GM19099 (cell line): ENCODE results near the gene NAPB.

Experiments
- POLR2A ChIP-seq: IDR thresholded peaks from 3 replicates; pipeline ENCODE4 v1.6.1; 2011; ENCODE audit warnings: low read depth; ENCODE audit not compliant: insufficient read length; ENCODE audit errors: extremely low read depth

NAPB gene

DNA sequence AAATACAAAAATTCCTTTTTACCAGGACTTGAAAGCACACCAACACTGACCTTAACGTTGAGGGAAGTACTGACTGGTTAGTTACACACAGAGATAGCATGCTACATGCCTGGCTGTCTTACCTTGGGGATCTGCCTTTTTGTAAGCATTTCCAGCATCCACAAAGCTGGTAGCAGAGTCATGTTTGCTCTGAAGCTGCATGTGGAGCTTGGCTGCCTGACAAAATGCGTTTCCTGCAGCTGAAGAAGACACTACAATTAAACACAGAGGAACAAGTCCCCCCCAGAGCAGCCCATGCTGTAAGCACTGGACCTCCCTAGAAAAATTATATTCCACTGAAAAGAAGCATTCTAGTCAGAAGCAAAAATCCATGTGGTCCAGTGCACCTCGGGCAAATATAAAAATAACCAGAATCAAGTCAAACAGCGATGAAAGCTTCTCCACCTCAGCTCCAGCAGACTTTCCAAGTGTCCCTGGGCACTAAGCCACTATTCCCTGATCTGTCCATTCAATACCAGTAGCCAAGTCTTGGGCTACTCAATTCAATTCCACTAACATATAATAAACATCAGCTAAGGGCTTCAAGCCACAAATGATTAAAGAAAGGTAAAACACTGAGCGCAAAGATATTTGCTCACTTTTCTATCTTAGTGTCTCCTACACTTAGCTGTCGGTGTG lies 24.2 kb downstream of the NAPB start:
- TF ChIP-seq POLR2A = no peak

DNA sequence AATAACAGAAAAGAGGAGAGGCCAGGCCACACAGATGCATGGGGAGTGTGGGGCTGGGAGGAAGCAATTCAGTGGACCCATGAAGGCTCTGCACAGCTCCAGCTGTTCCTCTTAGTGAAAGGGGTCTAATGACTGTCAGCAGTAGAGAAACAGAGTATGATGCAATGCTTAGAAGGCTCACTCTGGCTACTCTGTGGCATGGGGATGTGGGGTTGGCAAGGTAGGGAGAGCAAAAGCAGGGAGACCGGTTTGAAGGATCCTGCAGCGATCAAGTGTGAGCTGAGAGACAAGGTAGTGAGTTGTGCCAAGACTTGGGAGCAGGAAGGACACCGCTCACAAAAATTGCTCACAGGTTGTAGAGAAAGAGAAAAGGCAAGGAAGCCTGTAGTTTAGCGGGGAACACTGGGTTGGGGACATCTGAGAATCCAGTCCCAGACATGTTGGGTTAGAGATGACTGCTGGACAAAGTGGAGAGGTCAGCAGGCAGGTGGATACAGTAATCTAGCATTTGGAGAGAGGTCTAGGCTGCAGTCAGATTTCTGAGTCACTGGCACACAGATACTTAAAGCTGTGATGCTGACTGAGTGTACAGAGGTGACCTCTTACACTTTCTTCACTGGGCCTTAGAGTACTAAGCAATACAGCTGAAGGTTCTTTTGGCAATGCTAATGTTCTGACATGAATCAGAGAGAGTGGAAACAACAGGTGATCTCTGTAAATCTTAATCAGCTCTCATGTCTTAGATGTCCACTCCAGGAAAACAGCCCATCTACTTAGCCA lies 27.1 kb downstream of the NAPB start:
- TF ChIP-seq POLR2A = no peak

DNA sequence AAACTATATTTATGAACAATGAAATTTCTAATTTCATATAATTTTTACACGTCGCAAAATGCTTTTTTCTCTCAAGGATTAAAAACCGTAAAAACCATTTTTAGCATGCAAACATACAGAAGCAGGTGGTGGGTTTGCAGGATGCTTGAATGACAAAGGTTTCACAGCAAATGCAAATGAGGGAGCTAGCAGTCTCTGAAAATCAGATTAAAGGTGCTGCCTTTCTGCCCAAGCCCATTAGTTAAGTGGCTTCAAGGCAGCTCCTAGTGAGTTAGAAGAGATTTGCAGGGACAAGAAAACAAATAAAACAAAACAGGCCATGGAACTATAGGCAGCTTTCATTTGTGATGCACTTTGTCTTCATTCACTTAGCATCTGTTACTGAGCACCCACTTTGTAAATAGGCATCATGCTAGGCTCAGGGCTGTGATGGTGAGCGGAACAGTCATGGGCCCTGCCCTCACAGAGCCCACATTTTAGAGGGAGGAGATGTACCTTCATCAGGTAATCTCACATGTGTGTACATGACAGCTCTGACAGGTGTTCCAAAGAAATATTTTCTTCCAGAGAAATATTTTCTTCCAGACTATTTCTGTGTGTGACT lies 29.5 kb downstream of the NAPB start:
- TF ChIP-seq POLR2A = no peak

DNA sequence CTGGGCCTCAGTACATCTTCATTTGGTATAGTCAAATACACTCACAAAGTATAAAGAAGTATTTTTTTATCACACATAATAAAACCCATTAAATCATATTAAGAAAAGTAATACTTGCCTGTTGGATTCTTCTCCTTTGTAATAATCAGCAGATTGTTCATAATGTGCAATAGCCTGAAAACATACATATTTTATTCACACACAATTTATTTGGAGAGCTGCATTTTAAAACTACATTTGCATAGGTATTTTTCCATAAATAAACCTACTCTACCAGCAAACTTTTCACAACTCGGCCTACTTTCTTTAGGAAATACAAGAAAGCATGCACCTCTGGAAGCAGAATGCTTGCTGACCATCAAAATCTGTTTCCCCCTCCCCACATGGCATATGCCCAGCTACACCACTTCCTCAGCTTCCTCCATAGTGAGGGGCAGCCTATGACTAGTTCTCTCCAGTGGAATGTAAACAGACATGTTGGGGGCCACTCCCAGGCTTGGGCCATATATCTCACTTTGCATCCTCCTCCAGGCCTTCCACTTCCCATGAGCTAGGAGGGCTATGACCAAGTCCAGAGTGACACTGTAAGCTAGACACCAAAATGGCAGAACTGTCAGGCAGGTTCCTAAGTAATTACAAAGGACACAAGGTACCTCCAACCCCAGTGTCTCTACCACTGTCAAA lies 31.1 kb downstream of the NAPB start:
- no peak for TF ChIP-seq POLR2A

DNA sequence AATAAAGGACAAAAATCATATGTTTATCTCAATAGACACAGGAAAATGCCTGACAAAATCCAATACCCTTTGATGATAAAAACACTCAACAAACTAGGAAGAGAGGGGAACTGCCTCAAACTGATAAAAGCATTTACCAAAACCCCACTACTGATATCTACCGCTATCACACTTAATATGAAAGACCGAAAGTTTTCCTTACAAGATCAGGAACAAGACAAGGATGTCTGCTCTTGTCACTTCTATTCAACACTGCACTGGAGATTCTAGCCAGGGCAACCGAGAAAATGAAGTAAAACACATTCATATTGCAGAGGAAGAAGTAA lies 34.2 kb downstream of the NAPB start:
- TF ChIP-seq POLR2A = no peak

DNA sequence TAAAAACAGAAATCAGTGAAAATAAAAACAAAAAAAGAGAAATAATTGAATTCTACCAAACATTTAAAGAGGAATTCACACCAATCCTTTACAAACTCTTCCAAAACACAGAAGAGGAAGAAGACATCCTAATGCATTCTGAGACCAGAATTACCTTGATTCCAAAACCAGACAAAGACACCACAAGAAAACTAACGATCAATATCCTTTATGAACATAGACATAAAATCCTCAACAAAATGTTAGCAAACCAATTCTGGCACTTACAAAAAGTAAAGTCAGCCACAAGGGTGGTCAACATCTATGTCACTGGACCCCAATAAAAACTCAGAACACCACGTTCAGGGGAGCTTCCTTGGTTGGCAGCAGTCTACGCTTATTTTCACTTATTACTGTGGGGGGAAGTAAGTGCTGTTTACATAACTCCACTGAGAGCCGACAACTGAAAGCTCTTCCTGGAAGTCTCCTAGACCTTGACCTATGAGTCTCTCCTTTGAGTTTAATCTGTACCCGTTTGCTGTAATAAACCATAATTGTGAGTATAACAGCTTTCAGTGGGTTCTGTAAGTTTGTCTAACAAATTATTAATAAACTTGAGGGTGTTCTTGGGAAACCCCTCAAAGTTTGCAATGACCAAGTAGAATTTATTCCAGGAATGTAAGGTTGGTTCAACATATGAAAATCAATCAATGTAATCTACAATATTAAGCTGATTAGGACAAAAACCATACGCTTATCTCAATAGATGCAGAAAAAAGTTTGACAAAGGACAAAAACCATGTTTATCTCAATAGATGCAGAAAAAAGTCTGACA lies 34.8 kb downstream of the NAPB start:
- no peak for TF ChIP-seq POLR2A

DNA sequence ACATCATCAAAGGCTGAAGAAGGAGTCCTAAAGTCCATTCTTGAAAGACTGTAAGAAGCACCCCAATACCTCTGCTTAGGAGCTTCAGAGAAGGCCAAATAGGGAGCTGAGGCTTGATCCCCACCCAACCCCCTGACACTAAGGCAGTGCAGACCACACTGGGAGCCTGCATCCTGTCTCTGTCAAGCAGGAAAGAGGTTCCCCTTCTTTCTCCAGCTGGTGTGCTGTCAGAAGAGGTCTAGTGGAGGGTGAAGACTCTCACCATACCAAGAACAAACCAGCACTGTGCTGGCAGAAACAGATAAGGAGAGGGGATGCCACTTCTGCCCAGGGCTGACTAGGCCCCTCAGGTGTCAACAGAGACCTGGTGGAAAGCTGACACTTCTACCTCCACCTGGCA lies 39.4 kb downstream of the NAPB start:
- no peak for TF ChIP-seq POLR2A

DNA sequence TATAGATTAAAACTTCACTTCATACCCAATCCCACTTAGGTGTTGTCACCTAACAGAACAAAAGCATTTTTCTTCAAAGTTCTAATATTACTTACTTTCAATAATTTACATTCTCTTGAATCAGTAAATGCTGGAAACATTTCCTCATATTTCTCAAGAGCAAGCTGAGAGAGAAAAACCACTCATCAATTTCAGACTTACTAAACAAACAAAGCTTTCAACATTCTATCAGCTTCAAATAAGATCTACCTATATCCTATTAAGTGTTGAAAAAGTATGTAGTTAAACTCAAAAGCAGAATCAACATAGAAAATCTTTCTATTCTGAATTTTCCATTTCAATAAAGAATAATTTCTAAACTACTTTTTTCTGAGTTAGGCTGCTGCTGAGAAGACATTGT lies 41.5 kb downstream of the NAPB start:
- TF ChIP-seq POLR2A = no peak

DNA sequence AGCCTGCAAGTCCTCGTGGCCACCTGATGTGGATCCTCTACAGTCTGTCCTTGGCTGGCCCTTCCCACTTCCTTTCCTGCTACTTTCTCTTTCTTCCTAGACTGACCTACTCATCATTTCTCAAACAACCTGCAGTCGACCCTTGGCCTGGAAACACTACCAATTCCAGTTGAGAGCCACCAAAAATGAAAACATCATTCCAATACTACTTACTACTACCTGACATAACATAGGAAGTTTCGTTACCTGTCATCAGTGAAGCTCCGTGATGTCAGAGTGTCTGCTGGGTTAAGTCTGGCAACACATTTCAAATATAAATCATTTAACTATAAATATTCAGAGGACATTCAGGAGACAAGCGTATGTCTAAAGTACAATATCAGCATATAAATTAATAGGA lies 45.5 kb downstream of the NAPB start:
- TF ChIP-seq POLR2A = no peak

DNA sequence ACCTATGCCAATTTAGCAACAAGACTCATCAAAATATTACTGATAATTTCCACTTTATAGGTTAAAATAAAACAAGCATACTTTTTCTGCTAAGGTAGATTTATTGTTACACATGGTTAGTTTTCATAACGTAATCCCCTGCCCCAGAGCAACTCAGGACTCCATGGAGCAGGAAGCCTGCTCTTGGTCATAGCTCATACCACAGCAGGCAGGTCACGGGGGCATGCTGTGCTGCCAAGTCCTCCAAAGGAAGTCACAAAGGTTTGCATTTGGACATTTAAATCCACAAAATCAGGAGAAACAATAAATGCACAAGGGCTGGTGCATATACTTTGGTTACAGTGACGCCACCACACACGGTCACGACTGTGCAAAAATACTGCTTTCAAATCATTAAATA lies 46.8 kb downstream of the NAPB start:
- TF ChIP-seq POLR2A = no peak

DNA sequence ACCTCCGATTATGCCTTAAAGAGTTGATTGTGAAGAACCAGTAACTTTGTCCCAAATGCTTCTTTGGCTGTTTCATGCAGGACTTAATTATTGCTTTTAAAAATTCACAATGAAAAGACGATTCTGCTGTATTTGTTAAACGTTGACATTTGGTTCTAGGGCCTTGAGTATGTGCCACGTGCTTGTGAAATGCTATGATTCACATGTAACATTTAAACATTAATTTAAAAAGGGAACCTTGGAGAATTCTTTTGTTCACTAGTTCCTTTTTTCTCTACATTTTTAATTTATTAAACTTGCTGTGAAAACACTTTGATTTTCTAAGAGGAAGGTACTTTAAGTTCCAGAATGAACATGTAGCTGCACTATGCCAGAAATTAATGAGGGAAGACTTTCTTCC lies 49.8 kb downstream of the NAPB start:
- no peak for TF ChIP-seq POLR2A

DNA sequence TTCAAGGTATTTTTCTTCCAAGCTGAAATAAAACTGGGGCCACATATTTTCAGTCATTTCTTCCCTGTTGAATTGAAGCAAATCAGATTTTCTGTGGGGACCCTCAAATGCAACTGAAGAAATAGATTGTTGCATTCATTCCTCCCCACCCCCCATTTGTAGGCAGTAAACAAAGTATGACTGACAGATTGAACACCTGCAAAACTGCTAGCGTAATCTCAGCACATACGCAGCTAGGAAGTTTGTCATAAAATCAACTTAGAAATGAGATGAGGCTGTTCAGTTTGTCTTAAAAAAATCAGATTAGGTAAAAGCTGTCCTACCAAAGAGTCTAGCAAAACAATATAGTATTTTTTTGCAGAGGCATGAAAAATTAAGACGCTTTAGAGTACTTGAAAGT lies 50.4 kb downstream of the NAPB start:
- no peak for TF ChIP-seq POLR2A

DNA sequence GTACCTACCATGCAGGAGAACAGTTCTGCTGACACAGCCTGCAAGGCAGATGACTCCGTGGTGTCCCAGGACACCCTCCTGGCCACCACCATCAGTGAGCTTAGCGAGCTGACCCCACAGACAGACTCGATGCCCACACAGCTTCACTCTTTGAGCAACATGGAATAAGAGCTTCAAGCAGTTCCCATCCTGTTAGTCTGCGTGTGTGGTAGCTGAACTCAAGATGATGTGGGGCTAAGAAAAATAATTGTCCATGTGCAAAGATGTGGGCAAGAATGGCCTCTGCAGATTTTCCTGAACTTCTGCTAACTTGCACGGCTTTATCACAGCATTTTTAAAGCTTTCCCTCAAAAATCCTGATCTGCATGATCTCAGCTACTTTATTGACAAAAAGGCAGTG lies 51.0 kb downstream of the NAPB start:
- no peak for TF ChIP-seq POLR2A

DNA sequence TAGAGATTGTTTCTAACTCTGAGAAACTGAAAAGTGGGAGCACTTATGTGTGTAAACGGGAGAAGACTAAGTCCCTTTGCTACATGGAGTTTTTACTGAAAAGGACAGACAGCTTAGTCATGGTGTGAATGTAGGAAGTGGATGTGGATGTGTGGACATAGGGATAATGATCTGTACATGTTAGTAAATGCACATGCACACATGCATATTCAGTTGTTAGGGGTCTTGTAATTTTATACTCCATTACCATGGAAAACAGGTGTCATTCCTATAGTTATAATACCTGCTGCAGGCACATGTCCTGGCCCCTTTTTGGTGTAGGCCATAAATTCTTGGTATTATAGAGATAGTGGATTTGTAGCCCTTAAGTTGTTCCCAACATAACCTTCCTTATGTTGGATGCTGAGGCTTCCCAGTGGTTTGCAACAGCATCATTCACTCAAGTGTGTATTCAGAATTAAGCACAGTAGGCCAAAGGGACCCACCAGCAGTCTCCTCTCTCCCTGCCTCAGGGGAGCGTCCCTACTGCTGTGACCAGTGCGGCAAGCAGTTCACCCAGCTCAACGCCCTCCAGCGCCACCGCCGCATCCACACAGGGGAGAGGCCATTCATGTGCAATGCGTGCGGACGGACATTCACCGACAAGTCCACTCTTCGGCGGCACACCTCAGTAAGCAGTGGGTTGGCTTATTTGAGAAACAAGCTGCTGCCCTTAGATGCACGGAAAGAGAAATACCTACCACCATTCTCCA lies 52.0 kb downstream of the NAPB start:
- TF ChIP-seq POLR2A = no peak
